NCI-H526 (cell line): ENCODE data around the gene TBC1D1.

Source experiments
- DNase-seq, 2 experiments: peaks; one replicate each; lab custom pipeline; 2025; lab: John Stamatoyannopoulos, UW

TBC1D1 gene

GRCh38 chr4:37890801-37891259, at the start of gene TBC1D1:
TSS of gene TBC1D1 (plus strand) at chr4:37891084. CDS start at chr4:37902096, 11,012 bp downstream.
- DNase-seq = peak; percentile 18 to 66

- no peak for DNase-seq
These were observed 46.7 kb upstream of the TBC1D1 start for GRCh38 chr4:37844204-37844603.

GRCh38 chr4:37845201-37845600, 45.7 kb upstream of the TBC1D1 start:
- no peak for DNase-seq

- no peak for DNase-seq
These were observed 43.5 kb upstream of the TBC1D1 start for GRCh38 chr4:37847311-37847884.

- no peak for DNase-seq
These were observed 38.5 kb upstream of the TBC1D1 start for GRCh38 chr4:37852376-37852775.

- DNase-seq = no peak
These were observed 32.8 kb upstream of the TBC1D1 start for GRCh38 chr4:37858112-37858511.

GRCh38 chr4:37858872-37859271, 32.0 kb upstream of the TBC1D1 start:
- DNase-seq = no peak

GRCh38 chr4:37860266-37860665, 30.6 kb upstream of the TBC1D1 start:
- DNase-seq = no peak

- no peak for DNase-seq
These were observed 27.9 kb upstream of the TBC1D1 start for GRCh38 chr4:37862961-37863360.

- no peak for DNase-seq
These were observed 26.1 kb upstream of the TBC1D1 start for GRCh38 chr4:37864786-37865185.

- DNase-seq = no peak
These were observed 25.4 kb upstream of the TBC1D1 start for GRCh38 chr4:37865450-37865849.

GRCh38 chr4:37867102-37867501, 23.8 kb upstream of the TBC1D1 start:
- no peak for DNase-seq

GRCh38 chr4:37868238-37868637, 22.6 kb upstream of the TBC1D1 start:
- no peak for DNase-seq

- no peak for DNase-seq
These were observed 18.4 kb upstream of the TBC1D1 start for GRCh38 chr4:37872310-37872988.

- DNase-seq = no peak
These were observed 17.5 kb upstream of the TBC1D1 start for GRCh38 chr4:37873386-37873785.

GRCh38 chr4:37876156-37876555, 14.7 kb upstream of the TBC1D1 start:
- no peak for DNase-seq

GRCh38 chr4:37879365-37879764, 11.5 kb upstream of the TBC1D1 start:
- no peak for DNase-seq

GRCh38 chr4:37881811-37882210, 9.1 kb upstream of the TBC1D1 start:
- DNase-seq = no peak

- peak in 1 of 2 experiments; percentile 4 for DNase-seq
These were observed 8.1 kb upstream of the TBC1D1 start for GRCh38 chr4:37882665-37883296.

- DNase-seq = no peak
These were observed 5.9 kb upstream of the TBC1D1 start for GRCh38 chr4:37884855-37885487.

- DNase-seq = no peak
These were observed 5.4 kb upstream of the TBC1D1 start for GRCh38 chr4:37885496-37885895.

- DNase-seq = peak; percentile 30 to 64
These were observed 759 bp upstream of the TBC1D1 start for GRCh38 chr4:37889849-37890800.
